Eye (tissue), 1 donor: Measurements from ENCODE around the gene PTPN18.

Experiments used
- DNase-seq: peaks from one replicate; pipeline ENCODE4 v3.0.0-alpha.2; 2015

The PTPN18 gene

DNA sequence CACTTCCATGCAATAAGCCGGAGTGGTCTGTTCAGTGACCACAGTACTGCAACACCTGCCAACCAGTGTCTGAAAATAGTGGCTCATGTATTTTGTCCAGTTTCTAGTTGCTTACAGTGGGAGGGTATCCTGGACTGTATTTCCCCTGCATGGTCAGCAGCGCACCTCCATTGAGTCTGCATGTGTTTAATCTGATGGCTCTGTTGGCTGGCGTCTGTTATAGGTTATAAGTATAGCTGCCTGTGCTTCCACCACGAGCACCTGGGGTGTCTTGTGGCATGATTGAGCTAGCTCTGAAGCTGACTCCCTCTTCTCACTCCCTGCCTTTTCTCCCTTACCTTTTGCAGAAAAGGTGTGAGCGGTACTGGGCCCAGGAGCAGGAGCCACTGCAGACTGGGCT, 12.9 kb downstream of the PTPN18 start:
- no peak for DNase-seq

- no peak for DNase-seq
Observed at GRCh38 chr2:130369311-130369964, 13.6 kb downstream of the PTPN18 start.

GRCh38 chr2:130369965-130370341, 14.1 kb downstream of the PTPN18 start:
- no peak for DNase-seq

GRCh38 chr2:130370490-130370889, 14.6 kb downstream of the PTPN18 start:
- DNase-seq: no peak

GRCh38 chr2:130371723-130372054, 15.8 kb downstream of the PTPN18 start:
- no peak for DNase-seq

DNA sequence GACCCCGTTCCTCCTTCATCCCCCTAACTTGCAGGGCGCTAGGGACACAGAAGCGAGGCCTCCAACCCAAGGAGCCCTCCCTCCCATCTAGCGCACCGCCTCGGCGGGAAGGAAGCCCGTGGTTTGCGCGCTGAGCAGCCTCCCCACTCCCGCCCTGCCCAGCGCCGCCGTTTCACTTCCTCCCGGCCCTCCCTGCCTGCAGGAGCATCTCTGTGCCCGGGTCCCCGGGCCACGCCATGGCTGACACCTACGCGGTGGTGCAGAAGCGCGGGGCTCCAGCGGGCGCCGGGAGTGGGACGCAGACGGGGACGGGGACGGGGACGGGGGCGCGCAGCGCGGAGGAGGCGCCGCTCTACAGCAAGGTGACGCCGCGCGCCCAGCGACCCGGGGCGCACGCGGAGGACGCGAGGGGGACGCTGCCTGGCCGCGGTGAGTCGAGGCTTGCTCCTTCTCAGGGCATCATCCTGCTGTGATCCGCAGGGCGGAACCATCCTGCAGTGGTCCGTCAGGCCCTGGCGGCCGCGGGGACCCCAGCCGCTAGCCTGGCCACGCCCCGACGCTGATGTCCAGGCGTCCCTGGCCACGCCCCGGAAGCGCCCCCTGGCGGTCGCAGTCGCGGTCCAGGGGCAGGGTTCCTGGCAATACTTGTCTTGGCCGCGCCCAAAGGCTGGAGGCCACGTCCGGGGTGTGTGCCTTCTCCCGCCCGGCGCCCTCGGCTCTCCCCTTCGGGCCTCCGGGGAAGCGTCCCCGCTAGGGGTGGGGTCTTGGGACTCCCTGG, 16.4 kb downstream of the PTPN18 start:
- peak; percentile 96 for DNase-seq

DNA sequence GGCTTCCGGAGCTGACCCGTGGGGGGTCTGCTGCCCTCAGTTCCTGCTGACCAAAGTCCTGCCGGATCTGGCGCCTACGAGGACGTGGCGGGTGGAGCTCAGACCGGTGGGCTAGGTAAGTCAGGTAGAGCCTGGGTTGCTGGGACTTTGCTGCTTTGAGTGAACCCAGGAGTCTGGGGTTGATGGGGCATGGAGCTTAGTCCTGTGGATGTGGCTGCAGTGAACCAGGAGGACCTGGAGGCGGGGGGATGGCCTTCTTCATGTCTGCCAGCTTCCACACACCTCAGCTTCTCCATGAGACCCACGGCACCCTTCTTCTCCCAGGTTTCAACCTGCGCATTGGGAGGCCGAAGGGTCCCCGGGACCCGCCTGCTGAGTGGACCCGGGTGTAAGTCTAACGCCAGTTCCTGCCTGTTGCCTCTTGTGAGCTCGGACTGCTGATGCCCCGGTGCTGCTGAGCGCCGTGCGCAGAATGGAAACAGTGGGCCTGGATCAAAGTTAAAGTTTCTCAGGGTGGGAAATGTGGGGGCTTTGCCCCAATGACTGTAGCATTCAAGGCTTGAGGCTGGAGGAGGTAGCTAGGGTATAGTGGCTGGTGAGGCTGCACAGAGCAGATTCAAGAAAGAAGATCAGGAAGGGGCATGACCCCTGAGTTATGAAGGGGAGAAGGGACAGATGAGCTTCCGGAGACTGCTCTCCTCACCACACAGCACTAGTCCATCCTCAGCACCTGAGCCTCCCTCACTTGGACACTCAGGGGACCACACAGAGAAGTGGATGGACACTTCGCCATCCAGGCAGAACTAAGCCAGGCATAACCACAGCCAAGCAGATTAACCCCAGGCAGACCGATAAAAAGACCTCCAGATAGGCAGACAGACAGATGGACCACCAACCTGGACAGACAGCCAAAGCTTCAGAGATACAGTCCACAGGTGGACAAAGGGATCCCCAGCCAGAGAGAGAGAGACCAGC, 17.3 kb downstream of the PTPN18 start:
- DNase-seq: peak; percentile 26

- no peak for DNase-seq
Observed at GRCh38 chr2:130373808-130374365, 18.0 kb downstream of the PTPN18 start.

DNA sequence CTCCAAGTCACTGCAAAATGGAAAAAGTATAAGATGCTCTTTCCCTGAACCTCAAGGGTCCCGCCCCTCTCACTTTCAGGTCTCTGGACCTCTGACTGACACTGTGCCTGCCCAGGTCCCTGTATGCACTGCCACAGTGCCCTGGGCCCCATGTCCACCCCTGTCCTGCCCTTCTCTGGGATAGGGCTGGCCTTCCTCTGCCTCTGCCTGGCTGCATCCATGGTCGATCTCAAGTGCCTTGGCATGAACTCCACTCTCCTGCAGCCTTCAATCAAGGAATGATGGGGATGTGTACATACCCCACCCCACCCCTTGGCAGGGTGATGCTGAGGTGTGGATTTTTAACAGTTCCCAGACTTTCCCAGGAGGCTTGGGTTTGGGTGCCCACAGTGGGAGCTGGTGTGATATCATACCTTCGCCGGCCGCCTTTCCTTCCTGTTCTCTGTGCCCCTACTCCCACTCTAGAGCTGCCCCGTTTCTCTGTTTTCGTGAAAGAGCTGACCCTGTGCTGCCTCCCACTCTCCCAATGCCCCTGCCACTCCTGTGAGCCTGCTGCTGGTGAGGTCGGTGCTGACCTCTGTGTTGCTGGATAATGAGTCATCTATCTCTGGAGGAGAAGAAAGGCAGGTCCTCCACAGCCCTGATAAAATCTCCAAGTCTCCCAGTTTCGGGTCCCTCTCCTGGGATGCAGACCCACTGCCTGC, 18.9 kb downstream of the PTPN18 start:
- DNase-seq: no peak

- DNase-seq: no peak
Observed at GRCh38 chr2:130375291-130376266, 19.7 kb downstream of the PTPN18 start.

- no peak for DNase-seq
Observed at GRCh38 chr2:130376433-130377293, 20.8 kb downstream of the PTPN18 start.

- no peak for DNase-seq
Observed at GRCh38 chr2:130377491-130377890, 21.6 kb downstream of the PTPN18 start.

DNA sequence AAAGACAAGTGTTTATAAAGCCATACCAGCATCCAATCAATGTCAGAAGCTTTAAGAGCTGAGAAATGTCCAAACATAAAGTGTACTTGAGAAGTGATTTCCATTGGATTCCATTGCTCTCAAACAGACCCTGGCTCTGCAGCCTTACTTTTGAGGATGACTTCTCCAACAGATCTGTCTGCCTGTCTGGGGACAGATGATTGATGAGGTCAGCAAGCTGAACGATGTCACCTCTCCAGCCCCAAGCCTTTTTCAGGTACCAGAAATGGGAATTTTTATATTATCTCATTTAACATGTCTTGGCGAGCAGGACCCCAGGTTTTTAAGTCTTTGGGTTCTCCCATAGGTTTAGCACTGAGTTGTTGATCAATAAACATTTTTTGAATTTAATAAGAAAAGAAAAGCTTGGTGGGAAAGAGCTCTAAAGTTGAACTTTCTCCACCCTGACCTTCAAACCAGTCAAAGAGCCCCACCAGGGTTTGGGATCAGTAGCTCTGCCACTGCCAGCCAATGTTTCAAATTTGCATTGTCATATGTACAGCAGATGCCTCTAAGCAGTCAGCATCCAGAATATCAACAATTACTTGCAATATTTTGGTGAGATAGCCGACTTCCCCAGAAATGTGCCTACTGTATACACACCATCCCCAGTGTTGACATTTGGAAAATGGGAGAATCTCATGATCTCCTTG, 22.5 kb downstream of the PTPN18 start:
- DNase-seq: no peak

- DNase-seq: no peak
Observed at GRCh38 chr2:130378898-130379214, 23.0 kb downstream of the PTPN18 start.

GRCh38 chr2:130380096-130380934, 24.5 kb downstream of the PTPN18 start:
- no peak for DNase-seq

GRCh38 chr2:130381145-130381544, 25.3 kb downstream of the PTPN18 start:
- no peak for DNase-seq

GRCh38 chr2:130381619-130382018, 25.8 kb downstream of the PTPN18 start:
- DNase-seq: no peak

DNA sequence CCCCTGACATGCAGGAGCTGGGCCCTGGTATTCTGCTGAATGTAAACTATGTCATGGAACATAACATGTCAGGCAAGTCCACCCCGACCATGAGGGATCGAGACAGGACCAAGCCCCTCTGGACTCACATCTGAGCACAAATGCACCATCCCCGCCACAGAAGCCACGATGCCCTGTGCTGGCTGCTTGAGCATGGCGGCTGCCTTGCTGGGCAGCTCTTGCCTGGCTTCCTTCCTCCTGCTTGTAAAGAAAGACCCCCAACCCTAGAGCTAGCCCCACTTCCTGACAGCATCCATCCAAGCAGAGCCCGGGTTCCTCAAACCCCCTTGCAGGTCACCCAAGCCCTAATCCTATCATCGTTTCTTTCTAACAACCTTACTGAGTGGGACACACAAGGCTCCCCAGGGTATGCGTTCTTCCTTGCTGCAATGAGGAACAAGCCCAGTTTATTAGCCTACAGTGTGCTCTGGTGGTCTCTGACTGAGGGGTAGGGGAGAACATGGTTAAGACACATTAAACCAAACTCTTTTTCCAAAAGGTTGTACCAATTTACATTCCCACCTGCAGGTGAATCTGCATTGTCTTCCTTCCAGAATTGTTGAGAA, 26.6 kb downstream of the PTPN18 start:
- DNase-seq: no peak
